Anterior cingulate cortex (tissue), 58 donors: Measurements from ENCODE around the gene FBXO8.
A peak's percentile ranks its signal among the peaks of the same experiment; 100 is the strongest.
"Not testable (repeated sequence)": the region's sequence is repeated elsewhere in the genome, so short reads cannot be mapped to it uniquely, and the experiment has no call there.

Experiments used
- DNase-seq, 58 donors: peaks; one replicate each; lab custom pipeline; 2025; lab: John Stamatoyannopoulos, UW

The FBXO8 gene

DNA sequence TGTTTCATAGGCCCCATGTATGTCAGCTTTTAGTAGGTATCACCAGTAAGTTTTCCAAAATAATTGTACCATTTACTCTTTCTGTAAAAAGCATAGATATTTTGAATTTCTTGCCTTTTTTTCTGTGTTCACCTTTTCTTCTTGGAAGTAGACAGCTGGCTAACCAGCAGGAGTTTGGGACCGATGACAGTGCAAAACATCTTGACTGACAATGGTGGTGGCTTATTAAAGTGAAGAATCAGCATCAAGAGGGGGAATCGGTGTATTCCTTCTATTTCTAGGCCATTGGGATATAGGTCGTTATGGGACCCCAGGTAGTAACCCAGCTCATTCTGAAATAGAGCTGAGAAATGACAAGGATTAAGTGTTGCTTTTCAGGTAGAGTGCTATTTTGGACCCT lies 3.4 kb upstream of the FBXO8 start:
- no peak for DNase-seq

DNA sequence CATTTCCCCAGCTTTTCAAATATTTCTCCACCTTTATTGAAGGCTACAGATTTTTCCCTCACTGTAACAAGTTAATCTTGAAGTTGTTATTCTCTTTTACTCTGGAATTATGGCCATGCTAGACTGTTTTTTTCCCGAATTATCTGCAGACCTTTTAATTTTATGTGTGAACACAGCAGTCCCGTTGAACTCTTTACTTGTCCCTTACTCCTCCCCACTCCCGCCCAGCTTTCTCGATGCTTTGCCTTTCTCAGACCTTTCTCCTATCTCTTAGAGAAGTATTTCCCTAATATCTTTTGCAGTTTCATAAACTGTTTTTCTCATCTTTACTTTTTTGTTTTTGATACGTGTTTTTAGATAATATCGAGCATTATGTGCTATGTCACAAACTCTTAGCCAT lies 1.0 kb upstream of the FBXO8 start:
- DNase-seq: no peak

DNA sequence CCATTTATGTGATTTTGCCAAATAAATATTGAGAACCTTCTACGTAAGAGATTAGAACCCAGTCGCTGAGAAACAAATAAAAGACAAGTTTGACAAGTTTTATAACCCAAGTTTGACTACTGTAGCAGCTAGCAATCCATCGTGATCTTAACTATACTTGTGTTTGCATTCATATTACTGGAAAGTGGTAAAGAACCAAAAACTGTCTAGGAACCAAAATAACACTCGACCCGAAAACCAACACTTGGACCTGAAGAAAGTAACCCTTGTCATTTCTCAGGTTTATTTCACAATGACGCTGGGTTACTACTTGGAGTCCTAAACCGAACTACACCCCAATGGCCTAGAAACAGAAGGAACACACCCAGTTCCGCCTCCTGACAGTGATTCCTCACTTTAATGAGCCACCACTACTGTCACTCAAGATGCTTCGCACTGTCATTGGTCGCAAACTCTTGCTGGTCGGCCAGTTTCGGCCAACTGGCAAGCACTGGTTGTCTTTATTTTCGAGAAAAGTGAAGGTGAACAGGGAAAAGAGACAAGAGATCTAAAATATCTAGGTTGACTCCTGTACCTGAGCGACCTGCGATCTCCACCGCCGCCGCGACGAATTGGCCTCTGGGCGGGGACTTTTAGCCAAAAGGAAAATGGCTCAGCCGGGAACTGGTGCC lies 496 bp downstream of the FBXO8 start:
- peak in 57 of 58 donors; percentile 32 to 96 (median 84) for DNase-seq

DNA sequence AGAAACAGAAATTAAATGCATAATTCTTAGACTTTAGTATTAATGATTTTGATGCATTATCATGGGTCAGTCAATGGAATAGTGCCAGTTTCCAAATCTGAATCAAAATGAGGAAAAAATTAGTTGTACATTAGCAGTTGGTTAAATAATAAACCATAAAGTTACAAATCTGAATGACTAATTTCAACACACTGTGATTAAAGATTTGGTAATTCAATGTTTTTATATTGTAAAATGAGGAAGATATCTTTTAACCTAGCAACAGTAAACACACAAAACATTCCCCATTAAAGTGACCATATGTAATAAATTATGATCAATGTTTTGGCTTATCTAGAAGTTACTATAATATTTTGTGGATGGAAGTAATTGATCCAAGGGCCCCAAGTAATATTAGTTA lies 1.6 kb downstream of the FBXO8 start:
- DNase-seq: no peak

DNA sequence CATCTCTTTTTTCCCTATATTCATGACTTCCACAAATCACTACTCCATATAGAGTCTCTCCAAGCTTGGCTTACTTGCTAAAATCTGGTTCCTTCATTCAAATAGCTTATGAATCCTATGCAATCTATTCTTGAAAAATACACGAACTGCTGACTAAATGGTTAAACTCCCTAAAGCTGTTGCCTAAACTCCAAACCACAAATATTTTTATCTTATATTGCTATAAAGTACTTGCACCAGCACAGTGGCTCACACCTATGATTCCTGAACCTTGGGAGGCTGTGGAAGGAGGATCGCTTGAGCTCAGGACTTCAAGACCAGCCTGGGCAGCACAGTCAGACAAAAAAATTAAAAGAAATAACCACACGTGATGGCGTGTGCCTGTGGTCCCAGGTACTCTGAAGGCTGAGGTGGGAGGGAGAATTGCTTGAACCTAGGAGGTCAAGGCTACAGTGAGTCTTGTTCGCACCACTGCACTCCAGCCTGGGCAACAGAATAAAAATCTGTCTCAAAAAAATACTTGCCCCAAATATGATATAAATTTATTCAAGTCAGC lies 2.2 kb downstream of the FBXO8 start:
- DNase-seq: no peak

DNA sequence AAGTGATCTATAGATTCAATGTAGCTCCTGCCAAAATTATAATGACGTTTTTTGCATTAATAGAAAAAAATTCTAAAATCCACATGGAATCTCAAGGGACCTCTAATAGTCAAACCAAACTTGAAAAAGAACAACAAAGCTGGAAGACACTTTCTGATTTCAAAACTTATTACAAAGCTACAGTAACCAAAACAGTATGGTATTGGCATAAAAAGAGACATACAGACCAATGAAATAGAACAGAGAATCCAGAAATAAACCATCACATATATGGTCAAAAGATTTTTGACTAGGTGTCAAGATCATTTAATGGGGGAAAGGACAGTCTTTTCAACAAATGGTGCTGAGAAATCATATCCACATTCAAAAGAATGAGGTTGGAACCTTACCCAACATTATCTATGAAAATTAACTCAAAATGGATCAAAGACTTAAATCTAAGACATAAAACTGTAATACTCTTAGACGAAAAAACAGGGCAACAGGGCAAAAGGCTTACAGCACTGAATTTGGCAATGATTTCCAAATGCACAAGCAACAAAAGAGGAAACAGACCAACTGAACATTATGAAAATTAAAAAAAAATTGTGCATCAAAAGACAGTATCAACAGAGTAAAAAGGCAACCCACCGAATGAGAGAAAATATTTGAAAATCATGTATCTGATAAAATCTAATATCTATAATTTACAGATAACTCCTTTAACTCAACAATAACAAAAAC lies 3.9 kb downstream of the FBXO8 start:
- DNase-seq: no peak

DNA sequence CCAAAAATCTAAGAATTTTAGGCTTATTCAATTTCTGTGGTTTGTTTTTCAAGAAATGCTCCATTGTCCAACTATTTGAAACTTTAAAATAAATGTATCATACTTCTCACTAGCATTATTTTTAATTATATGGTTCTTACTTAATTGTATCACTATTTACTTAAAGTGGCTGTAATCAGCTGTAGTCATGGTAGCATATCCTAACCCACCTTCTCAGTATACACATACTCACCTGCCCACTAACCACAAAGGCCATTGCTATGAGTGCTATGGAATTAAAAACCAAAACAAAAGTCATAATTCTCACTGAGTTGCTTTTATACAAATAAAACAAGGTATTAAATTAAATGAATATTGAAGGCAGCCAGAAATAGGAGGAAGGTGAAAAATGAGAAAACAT lies 5.0 kb downstream of the FBXO8 start:
- DNase-seq: no peak

DNA sequence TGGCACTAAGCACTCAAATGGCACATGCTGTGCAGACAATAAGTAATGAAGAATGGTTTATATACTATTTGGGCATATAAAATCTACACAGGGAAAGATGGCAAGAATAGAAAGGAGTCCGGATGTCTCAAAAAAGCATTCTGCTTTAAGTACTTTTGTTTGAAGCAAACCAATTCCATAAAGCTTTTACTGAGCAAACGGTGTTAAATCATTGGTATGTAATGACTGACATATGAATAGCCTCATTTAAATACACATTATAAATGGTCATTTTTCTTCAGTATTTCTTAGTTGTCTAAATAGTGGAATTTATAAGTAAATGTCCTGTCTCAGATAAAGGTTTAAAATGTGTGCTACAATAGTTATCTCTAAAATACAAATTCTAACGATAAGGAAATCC lies 6.0 kb downstream of the FBXO8 start:
- DNase-seq: no peak

DNA sequence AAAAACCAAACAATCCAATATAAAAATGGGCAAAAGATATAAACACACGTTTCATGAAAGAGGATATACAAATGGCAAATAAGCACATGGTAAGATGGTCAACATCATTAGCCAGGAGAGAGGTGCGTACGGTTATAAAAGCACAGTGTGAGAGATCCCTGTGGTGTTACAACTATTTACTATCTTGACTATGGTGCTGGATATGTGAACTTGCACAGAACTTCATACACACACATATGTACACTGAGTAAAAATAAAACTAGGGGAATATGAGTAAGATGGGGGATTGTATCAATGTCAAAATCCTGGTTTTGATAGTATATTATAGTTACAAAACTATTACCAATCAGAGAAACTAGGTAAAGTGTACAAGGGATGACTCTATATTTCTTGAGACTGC lies 8.4 kb downstream of the FBXO8 start:
- DNase-seq: no peak

DNA sequence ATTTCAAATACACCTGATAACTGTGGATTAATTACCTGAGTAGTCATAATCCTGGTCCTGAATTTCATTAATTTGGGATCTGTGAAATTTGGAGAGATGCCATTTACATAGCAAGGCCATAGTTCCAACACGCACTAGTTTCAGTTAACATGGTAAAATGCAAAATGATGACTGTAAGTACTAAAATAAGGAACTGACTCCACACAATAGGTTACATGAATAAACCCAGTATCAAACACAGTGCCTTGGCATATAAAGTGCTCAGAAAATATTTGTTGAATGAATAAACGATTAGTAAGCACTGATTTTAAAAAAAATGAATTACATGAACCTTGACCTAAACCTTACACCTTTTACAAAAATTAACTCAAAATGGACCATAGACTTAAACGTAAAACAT lies 9.0 kb downstream of the FBXO8 start:
- no peak for DNase-seq

DNA sequence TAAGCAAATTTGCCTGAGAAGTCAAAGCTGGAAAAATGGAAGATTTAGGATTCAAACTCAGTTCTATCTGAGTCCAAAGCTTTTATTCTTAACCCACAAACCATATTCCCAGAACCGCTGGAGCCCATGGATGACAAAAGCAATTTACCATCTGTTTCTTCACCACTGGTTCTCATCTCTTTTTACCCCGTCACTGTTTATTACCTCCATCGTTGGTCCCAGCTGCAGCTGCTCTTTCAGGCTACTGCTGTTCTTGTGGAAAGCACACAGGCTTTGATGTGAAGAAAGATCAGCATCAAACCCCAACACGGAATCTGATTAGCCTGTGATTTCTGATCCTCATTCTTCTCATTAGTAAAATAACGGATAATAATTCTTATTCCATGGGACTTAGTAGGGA lies 9.5 kb downstream of the FBXO8 start:
- no peak for DNase-seq

DNA sequence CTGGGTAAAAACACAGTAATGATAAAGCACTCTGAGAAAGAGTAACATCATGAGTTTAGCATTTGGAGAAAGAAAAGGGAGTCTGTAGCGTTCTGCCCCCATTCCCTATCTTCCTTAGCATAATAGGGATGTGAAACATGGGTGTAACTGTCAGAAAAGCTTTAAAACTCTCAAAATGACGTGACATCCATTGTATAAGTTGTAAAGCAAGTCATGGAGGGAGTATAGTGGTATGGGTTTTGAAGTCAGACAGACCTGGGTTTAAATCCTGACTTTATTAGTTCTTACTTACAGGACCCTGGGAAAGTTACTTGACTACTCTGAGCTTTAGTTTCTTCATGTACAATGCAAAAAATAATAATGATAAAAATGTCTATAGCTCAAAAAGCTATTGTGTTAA lies 17.1 kb downstream of the FBXO8 start:
- DNase-seq: no peak

DNA sequence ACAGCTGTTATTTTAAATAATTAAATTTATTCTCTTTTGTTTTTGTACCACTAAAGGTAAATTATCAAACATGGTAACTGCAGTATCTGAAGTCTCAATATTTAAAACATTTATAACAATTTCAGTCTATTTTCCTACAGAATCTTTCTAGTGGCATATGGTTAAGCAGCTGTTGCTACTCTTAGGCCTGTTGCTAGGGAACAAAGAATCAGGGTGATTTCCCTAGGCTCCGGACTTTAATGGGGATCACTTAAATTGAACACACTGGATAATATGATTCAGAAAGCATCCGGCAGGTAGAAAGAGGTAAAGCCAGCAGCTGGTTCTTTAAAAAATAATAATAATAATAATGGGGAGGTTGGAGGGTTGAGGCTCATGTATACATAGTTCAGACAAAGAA lies 17.6 kb downstream of the FBXO8 start:
- peak in 1 of 58 donors; percentile 5 for DNase-seq

DNA sequence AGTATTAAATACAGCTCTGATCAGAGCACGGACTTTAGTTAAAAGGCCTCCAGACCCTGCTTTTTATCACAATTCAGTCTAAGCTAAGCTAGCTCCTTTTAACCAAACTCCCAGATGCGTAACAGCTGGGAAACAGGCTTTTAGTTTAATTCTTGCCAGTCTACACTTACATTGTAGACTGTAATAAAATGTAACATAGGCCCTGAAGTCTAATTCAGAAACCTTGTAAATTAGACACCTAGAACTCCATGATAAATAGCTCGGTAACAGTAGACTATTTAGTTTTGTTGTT lies 20.1 kb downstream of the FBXO8 start:
- DNase-seq: no peak

DNA sequence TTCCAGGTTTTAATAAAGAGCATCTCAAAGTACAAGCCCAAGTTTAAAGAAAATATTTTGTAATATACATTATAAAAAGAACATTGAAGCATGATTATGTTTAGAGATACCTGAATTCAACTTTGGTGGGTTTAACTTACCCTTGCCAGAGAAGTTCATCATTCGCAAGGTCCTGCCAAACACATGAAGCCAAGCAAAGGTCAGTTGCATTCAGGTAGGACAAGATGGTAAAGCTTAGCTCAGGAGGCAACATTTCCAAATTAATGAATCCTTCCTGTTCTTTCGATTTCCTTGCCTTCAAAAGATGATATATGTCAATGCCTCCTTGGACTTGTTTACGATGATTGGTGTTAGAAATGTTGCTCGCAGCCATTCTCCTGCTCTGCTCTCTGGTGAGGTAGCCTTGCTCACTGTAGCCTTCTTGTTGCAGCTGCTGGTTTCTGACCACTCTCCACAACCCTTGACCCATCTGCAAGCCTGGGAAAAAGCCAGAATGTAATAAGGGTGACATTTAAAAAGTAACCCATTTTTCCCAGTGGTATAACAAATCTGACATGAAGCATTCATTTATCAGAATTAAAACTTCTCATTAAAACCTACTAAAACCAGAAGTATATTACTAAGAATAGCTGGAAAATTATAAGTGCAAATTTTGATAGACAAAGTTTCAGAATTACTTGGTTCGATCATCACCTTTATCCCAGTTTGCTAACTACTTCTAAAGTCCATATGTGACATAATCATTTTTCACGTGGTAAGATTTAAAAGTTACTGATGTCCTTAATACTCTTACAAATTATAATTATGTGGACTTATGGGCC lies 20.6 kb downstream of the FBXO8 start:
- DNase-seq: no peak

DNA sequence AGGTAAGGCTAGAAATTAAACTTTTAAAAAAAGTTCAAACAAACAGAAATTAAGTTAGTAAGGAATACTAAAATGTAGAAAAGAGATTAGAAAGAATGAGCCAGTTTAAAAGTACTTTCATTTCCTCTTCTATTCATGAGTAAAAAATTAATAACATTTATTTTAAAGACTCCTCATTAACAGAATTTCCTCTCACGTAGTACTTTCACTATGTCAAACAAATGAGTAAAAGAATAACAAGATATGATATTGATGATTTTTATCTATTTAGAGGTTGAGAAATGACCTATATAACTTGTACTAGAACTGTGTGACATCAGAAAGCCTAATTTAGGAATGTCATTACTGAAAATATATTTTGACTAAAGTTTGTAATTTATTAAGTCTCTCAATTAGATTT lies 22.0 kb downstream of the FBXO8 start:
- not testable (repeated sequence) for DNase-seq

DNA sequence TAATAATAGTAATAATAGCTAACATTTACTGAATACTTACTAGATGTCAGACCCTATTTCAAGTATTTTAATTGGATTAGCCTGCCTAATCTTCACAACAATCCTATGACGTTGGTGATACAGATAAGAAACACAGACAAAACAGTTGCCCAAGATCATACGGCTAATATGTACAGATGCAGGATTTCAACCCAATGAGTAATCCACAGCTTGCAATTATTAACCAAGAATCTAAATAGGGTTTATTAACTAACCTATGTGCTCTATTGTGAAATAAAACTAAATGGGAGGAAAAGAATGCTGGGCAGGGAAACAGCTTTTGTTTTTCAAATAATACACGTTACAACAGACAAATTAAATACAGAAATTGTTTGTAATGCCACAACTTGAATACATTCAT lies 23.4 kb downstream of the FBXO8 start:
- DNase-seq: no peak

DNA sequence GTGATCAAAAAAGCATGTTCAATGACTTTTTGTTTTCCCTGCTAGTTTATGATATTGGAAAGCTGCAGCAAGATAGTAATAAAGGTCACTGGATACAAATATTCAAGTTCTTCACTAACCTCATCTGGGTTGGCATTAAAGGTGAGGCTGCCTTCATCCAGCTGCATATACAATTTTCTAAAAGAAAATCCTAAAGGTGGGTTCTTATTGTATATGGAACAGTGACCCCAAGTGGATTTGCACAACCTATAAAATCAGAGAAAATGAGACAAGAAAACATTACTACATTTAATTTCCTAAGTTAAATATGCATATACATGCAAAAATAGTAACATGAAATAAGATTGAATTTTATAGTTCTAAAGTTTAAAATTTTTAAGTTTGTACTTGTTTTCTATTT lies 23.9 kb downstream of the FBXO8 start:
- no peak for DNase-seq

DNA sequence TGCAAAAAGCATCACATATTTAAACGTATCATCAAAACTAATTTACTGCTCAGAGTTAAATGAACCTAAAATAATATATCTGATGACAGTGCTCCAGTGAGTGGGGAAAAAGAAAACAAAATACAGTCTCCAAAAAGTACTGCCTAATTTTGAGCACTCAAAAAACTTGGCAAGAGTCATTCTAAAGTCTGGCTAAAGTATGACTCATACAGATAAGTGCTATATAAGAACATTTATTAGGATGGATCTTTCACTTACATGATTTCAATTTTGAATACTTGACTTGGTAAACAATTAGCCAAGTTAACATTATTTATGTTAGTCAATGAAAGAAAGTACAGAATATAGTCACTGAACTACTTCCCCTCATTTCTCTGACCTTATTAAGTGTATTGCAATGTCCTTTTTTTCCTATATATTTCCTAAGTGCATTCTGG lies 27.2 kb downstream of the FBXO8 start:
- DNase-seq: no peak

DNA sequence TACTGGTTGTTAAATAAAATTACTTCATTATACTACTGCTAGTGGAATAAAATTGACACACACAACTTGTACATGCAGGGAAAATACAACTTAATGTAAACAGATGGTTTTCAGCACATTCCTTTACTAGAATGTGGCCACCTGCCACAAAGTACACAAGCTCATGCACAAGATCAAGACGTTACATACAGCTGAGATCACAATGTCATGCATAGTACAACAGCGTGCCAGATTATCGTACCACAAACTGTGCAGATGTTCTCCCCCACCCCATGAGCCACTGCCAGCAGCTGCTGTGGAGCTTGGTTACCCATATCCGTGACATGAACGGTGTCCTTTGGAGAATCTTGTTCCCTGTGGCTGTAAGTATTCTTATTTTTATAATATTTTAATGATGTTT lies 27.7 kb downstream of the FBXO8 start:
- DNase-seq: peak in 1 of 58 donors; percentile 2

DNA sequence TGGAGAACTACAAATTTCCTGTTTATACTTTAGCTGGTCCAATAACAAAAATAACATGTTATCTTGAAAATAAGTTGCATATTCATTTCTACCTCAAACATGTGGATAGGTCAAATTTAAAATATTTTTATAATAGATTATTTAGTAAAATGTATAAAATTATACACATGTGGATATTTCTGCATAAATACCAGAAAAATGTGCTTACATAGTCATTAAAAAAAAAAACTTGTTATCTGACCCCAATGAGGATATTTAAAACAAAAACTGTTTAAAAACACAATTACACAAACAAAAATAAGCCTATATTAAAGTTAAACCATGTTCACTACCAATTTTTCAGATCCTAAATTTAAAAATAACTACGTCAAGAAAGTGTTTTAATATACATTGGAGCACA lies 28.1 kb downstream of the FBXO8 start:
- DNase-seq: no peak
